Neural cell (in vitro differentiated cells): Measurements from ENCODE around the gene HBA2. TPM values are rescaled to one million over a fixed set of nuclear protein-coding genes. Genes with fewer than 3 reads are reported as not detected.

Experiments used
- H2AFZ ChIP-seq: fragments of 200-600, 300-800 bp; sonication (generic), shearing (Covaris generic); 2 replicates; pipeline ENCODE4 v1.6.0; 2014; ENCODE audit warnings: low read depth, mild to moderate bottlenecking, antibody characterized with exemption, low read length, moderate library complexity
- H3F3A ChIP-seq: fragments of 200-600 bp; shearing (Covaris generic); 2 replicates; pipeline ENCODE4 v1.6.1; 2016; ENCODE audit warnings: mild to moderate bottlenecking, moderate library complexity, mixed read lengths, antibody characterized with exemption, low read length; ENCODE audit not compliant: insufficient read depth, poor library complexity, severe bottlenecking
- H3K27ac ChIP-seq: fragments of 200-600, 300-800 bp; sonication (generic), shearing (Covaris generic); 2 replicates; pipeline ENCODE4 v1.5.1; 2014; ENCODE audit warnings: mild to moderate bottlenecking, low read length, moderate library complexity
- H3K27me3 ChIP-seq: fragments of 300-800, 200-600 bp; sonication (generic), shearing (Covaris generic); 2 replicates; pipeline ENCODE4 v1.6.0; 2014; ENCODE audit warnings: mild to moderate bottlenecking, low read depth, low read length, moderate library complexity; ENCODE audit not compliant: insufficient read depth
- H3K36me3 ChIP-seq: fragments of 300-800, 200-600 bp; sonication (generic), shearing (Covaris generic); 2 replicates; pipeline ENCODE4 v1.5.1; 2014; ENCODE audit warnings: mild to moderate bottlenecking, antibody characterized with exemption, low read length, moderate library complexity; ENCODE audit not compliant: insufficient read depth
- H3K4me2 ChIP-seq: fragments of 300-800, 200-600 bp; sonication (generic), shearing (Covaris generic); 2 replicates; pipeline ENCODE4 v1.6.0; 2014; ENCODE audit warnings: mild to moderate bottlenecking, low read length
- H3K4me3 ChIP-seq: fragments of 300-800, 200-600 bp; sonication (generic), shearing (Covaris generic); 2 replicates; pipeline ENCODE4 v1.5.1; 2014; ENCODE audit warnings: mild to moderate bottlenecking, low read length, moderate library complexity
- H3K79me2 ChIP-seq: fragments of 200-600 bp; shearing (Covaris generic); replicated peaks from 2 replicates; pipeline ENCODE4 v1.6.0; 2014; ENCODE audit warnings: mild to moderate bottlenecking, low read length, moderate library complexity; ENCODE audit not compliant: insufficient read depth
- H3K9ac ChIP-seq: fragments of 300-800, 200-600 bp; sonication (generic), shearing (Covaris generic); 2 replicates; pipeline ENCODE4 v1.6.1; 2016; ENCODE audit warnings: mild to moderate bottlenecking, low read length, mixed read lengths
- H3K9me2 ChIP-seq: fragments of 200-600 bp; shearing (Covaris generic); 2 replicates; pipeline ENCODE4 v1.6.1; 2016; ENCODE audit warnings: mild to moderate bottlenecking, low read length, mixed read lengths; ENCODE audit not compliant: insufficient read depth
- H3K9me3 ChIP-seq: fragments of 200-600, 300-800 bp; sonication (generic), shearing (Covaris generic); 2 replicates; pipeline ENCODE4 v1.6.1; 2016; ENCODE audit warnings: mild to moderate bottlenecking, mixed run types, low read length, moderate library complexity, mixed read lengths
- H4K20me1 ChIP-seq: fragments of 200-600 bp; shearing (Covaris generic); 2 replicates; pipeline ENCODE4 v1.6.1; 2016; ENCODE audit warnings: mild to moderate bottlenecking, mixed run types; ENCODE audit not compliant: insufficient read depth
- EP300 ChIP-seq: fragments of 450-650 bp; conservative IDR thresholded peaks from 2 replicates; pipeline ENCODE4 v1.6.1; 2014; ENCODE audit warnings: antibody characterized with exemption, mild to moderate bottlenecking, moderate library complexity; ENCODE audit not compliant: poor library complexity, severe bottlenecking
- EZH2 ChIP-seq: fragments of 200-600, 300-800 bp; shearing (Covaris generic), sonication (generic); IDR thresholded peaks from 2 replicates; pipeline ENCODE4 v1.6.1; 2014; ENCODE audit warnings: antibody characterized with exemption, low read length, borderline replicate concordance, mild to moderate bottlenecking; ENCODE audit not compliant: insufficient read depth, poor library complexity, severe bottlenecking
- MXI1 ChIP-seq: fragments of 450-650 bp; conservative IDR thresholded peaks from 2 replicates; pipeline ENCODE4 v1.6.1; 2014; ENCODE audit warnings: antibody characterized with exemption, mild to moderate bottlenecking; ENCODE audit not compliant: poor library complexity, severe bottlenecking
- POLR2AphosphoS5 ChIP-seq: IDR thresholded peaks from 2 replicates; pipeline ENCODE4 v1.6.1; 2012
- RAD21 ChIP-seq: fragments of 450-650 bp; conservative IDR thresholded peaks from 2 replicates; pipeline ENCODE4 v1.6.1; 2014; ENCODE audit warnings: antibody characterized with exemption, mild to moderate bottlenecking, moderate library complexity
- SMC3 ChIP-seq: fragments of 450-650 bp; conservative IDR thresholded peaks from 2 replicates; pipeline ENCODE4 v1.6.1; 2014; ENCODE audit warnings: antibody characterized with exemption, mild to moderate bottlenecking, moderate library complexity; ENCODE audit not compliant: poor library complexity
- TAF1 ChIP-seq: IDR thresholded peaks from 2 replicates; pipeline ENCODE4 v1.6.1; 2012; ENCODE audit warnings: low read depth
- polyA plus RNA-seq: library from polyadenylated mRNA; depleted of rRNA; stranded (reverse); fragments of >200 nt; gene quantifications from 2 replicates; pipeline ENCODE4 v1.2.3, GENCODE V29; 2014
- TF ChIP-seq, protein P1 (sequence below): fragments of 450-650 bp; IDR thresholded peaks from 2 replicates; pipeline ENCODE4 v1.5.1; 2014; ENCODE audit warnings: antibody characterized with exemption, mild to moderate bottlenecking, moderate library complexity; ENCODE audit not compliant: poor library complexity, severe bottlenecking
- TF ChIP-seq, protein P2 (sequence below): IDR thresholded peaks from 2 replicates; pipeline ENCODE4 v1.6.1; 2012; ENCODE audit warnings: borderline replicate concordance

Gene HBA2
- polyA plus RNA-seq, 1 donor from 2014 or later: not detected

DNA sequence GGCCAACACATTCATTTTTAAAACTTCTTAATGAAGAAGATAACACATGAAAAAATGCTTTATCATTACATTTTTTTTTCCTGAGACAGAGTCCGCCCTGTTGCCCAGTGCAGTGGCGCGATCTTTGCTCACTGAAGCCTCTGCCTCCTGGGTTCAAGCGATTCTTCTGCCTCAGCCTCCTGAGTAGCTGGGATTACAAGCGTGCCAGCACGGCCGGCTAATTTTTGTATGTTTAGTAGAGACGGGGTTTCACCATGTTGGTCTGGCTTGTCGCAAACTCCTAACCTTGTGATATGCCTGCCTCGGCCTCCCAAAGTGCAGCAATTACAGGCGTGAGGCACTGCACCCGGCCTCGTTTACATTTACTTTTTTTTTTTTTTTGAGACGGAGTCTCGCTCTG lies 20.8 kb downstream of the HBA2 start:
- TF ChIP-seq SMC3 (no peak), TAF1 (no peak), EP300 (no peak), MXI1 (no peak), EZH2 (no peak), RAD21 (no peak), POLR2AphosphoS5 (no peak)
- TF ChIP-seq, protein P1, sequence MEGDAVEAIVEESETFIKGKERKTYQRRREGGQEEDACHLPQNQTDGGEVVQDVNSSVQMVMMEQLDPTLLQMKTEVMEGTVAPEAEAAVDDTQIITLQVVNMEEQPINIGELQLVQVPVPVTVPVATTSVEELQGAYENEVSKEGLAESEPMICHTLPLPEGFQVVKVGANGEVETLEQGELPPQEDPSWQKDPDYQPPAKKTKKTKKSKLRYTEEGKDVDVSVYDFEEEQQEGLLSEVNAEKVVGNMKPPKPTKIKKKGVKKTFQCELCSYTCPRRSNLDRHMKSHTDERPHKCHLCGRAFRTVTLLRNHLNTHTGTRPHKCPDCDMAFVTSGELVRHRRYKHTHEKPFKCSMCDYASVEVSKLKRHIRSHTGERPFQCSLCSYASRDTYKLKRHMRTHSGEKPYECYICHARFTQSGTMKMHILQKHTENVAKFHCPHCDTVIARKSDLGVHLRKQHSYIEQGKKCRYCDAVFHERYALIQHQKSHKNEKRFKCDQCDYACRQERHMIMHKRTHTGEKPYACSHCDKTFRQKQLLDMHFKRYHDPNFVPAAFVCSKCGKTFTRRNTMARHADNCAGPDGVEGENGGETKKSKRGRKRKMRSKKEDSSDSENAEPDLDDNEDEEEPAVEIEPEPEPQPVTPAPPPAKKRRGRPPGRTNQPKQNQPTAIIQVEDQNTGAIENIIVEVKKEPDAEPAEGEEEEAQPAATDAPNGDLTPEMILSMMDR: no peak
- TF ChIP-seq, protein P2, sequence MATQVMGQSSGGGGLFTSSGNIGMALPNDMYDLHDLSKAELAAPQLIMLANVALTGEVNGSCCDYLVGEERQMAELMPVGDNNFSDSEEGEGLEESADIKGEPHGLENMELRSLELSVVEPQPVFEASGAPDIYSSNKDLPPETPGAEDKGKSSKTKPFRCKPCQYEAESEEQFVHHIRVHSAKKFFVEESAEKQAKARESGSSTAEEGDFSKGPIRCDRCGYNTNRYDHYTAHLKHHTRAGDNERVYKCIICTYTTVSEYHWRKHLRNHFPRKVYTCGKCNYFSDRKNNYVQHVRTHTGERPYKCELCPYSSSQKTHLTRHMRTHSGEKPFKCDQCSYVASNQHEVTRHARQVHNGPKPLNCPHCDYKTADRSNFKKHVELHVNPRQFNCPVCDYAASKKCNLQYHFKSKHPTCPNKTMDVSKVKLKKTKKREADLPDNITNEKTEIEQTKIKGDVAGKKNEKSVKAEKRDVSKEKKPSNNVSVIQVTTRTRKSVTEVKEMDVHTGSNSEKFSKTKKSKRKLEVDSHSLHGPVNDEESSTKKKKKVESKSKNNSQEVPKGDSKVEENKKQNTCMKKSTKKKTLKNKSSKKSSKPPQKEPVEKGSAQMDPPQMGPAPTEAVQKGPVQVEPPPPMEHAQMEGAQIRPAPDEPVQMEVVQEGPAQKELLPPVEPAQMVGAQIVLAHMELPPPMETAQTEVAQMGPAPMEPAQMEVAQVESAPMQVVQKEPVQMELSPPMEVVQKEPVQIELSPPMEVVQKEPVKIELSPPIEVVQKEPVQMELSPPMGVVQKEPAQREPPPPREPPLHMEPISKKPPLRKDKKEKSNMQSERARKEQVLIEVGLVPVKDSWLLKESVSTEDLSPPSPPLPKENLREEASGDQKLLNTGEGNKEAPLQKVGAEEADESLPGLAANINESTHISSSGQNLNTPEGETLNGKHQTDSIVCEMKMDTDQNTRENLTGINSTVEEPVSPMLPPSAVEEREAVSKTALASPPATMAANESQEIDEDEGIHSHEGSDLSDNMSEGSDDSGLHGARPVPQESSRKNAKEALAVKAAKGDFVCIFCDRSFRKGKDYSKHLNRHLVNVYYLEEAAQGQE: no peak
- Histone ChIP-seq H3K9ac (no peak overlapping the region), H2AFZ (no peak overlapping the region), H3K79me2 (no peaks in the 10 kb centered on the region), H3K9me2 (no peaks in the 10 kb centered on the region), H3K9me3 (no peaks in the 10 kb centered on the region), H4K20me1 (no peaks in the 10 kb centered on the region), H3K36me3 (peaks cover 4% of the 10 kb centered on the region), H3F3A (no peaks in the 10 kb centered on the region), H3K27ac (no peak overlapping the region), H3K4me3 (no peak overlapping the region), H3K4me2 (no peak overlapping the region), H3K27me3 (no peaks in the 10 kb centered on the region)

DNA sequence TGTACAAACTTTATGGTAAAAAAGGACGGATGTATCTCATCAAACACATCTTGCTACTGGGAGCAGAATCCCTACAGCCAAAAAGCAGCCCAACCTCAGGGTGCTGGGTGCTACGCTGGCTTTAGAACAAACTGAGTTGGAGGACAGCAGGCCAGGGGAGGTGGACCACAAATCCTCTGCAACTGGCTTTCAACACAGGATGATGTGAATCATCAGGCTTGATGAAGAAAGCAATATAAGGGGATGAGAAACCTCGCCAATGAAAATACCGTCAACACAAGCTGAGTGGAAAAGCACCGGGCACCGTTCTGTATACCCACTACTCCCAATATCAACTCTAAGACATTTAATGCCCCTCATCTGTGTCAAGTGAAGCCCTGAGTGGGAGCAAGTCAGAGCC lies 21.8 kb downstream of the HBA2 start:
- H2AFZ ChIP-seq: no peak overlapping the region
- H3K9me3 ChIP-seq: no peaks in the 10 kb centered on the region
- H3K9me2 ChIP-seq: no peaks in the 10 kb centered on the region
- no peaks in the 10 kb centered on the region for H3K36me3 ChIP-seq
- TF ChIP-seq EP300 (no peak), SMC3 (no peak), RAD21 (no peak), EZH2 (no peak)
- TF ChIP-seq, protein P2: no peak
- TF ChIP-seq, protein P1: no peak
- peaks cover 2% of the 10 kb centered on the region for H3K79me2 ChIP-seq
- no peak overlapping the region for H3K4me2 ChIP-seq
- no peaks in the 10 kb centered on the region for H3F3A ChIP-seq
- H4K20me1 ChIP-seq: no peaks in the 10 kb centered on the region
- no peak overlapping the region for H3K4me3 ChIP-seq
- no peaks in the 10 kb centered on the region for H3K27me3 ChIP-seq
- H3K9ac ChIP-seq: no peak overlapping the region
- no peak overlapping the region for H3K27ac ChIP-seq
